Hepatocyte (in vitro differentiated cells): ENCODE data around the gene APBA2. TPM values are rescaled to one million over a fixed set of nuclear protein-coding genes. Genes with fewer than 3 reads are reported as not detected.

Experiments
- DNase-seq: peaks from one replicate; pipeline ENCODE4 v3.0.0-alpha.2; 2016; ENCODE audit warnings: low spot score
- H2AFZ ChIP-seq: fragments of 200-600 bp; sonication (generic); 2 replicates; pipeline ENCODE4 v1.6.0; 2016; ENCODE audit warnings: antibody characterized with exemption, mild to moderate bottlenecking
- H3K27ac ChIP-seq: fragments of 200-600 bp; sonication (generic); 2 replicates; pipeline ENCODE4 v1.5.1; 2016; ENCODE audit warnings: mild to moderate bottlenecking
- H3K27me3 ChIP-seq: fragments of 200-600 bp; sonication (generic); 2 replicates; pipeline ENCODE4 v1.6.1; 2016
- H3K36me3 ChIP-seq: fragments of 200-600 bp; sonication (generic); replicated peaks from 2 replicates; pipeline ENCODE4 v1.5.1; 2016; ENCODE audit warnings: low read depth; ENCODE audit not compliant: insufficient read depth
- H3K4me1 ChIP-seq: fragments of 200-600 bp; sonication (generic); 2 replicates; pipeline ENCODE4 v1.5.1; 2016; ENCODE audit warnings: mild to moderate bottlenecking, moderate library complexity; ENCODE audit not compliant: insufficient read depth
- H3K4me2 ChIP-seq: fragments of 200-600 bp; sonication (generic); 2 replicates; pipeline ENCODE4 v1.6.0; 2016
- H3K4me3 ChIP-seq: fragments of 200-600 bp; sonication (generic); 2 replicates; pipeline ENCODE4 v1.5.1; 2016; ENCODE audit warnings: mild to moderate bottlenecking
- H3K79me2 ChIP-seq: fragments of 200-600 bp; sonication (generic); 2 replicates; pipeline ENCODE4 v1.6.0; 2017; ENCODE audit warnings: mild to moderate bottlenecking
- H3K9me2 ChIP-seq: fragments of 200-600 bp; sonication (generic); replicated peaks from 2 replicates; pipeline ENCODE4 v1.6.0; 2017; ENCODE audit warnings: mild to moderate bottlenecking; ENCODE audit not compliant: insufficient read depth
- H3K9me3 ChIP-seq: fragments of 200-600 bp; sonication (generic); 2 replicates; pipeline ENCODE4 v1.5.1; 2016; ENCODE audit warnings: low read depth, mild to moderate bottlenecking
- H4K20me1 ChIP-seq: fragments of 200-600 bp; sonication (generic); 2 replicates; pipeline ENCODE4 v1.6.0; 2016; ENCODE audit warnings: mild to moderate bottlenecking; ENCODE audit not compliant: insufficient read depth, poor library complexity, severe bottlenecking
- CTCF ChIP-seq: fragments of 200-600 bp; sonication (generic); IDR thresholded peaks from 2 replicates; pipeline ENCODE4 v1.5.1; 2016; ENCODE audit warnings: antibody characterized with exemption, mild to moderate bottlenecking; ENCODE audit not compliant: poor library complexity
- EZH2 ChIP-seq: fragments of 200-600 bp; sonication (generic); IDR thresholded peaks from 2 replicates; pipeline ENCODE4 v1.6.1; 2016; ENCODE audit warnings: antibody characterized with exemption, mild to moderate bottlenecking, borderline replicate concordance
- EZH2phosphoT487 ChIP-seq: fragments of 200-600 bp; sonication (generic); IDR thresholded peaks from one replicate; pipeline ENCODE4 v1.6.1; 2018; ENCODE audit warnings: antibody characterized with exemption, mild to moderate bottlenecking, low read depth, moderate library complexity; ENCODE audit not compliant: unreplicated experiment, severe bottlenecking
- WGBS: methylation state at CpG from one replicate; pipeline ENCODE4 v1.1.6; 2016; ENCODE audit warnings: low lambda C conversion rate; ENCODE audit errors: missing lambda C conversion rate; 5-methylcytosine and 5-hydroxymethylcytosine counted together
- polyA plus RNA-seq: library from polyadenylated mRNA; unstranded; fragments of >200 nt; fragmentation: Nextera tagmentation; extraction: Ambion mirVana; gene quantifications from 2 replicates; pipeline ENCODE4 v1.2.1, GENCODE V29; 2016
- total RNA-seq: library from RNA; depleted of rRNA; stranded (reverse); fragments of >200 nt; gene quantifications from 2 replicates; pipeline ENCODE4 v1.2.3, GENCODE V29; 2014

Gene APBA2
- total and polyA plus RNA-seq, 2 experiments from 2014 or later, result 8.4 to 10.1 TPM

- no peak overlapping the region for H3K27ac ChIP-seq
- no peak for DNase-seq
Observed at GRCh38 chr15:29102911-29103823, 217.4 kb downstream of the APBA2 start.

DNA sequence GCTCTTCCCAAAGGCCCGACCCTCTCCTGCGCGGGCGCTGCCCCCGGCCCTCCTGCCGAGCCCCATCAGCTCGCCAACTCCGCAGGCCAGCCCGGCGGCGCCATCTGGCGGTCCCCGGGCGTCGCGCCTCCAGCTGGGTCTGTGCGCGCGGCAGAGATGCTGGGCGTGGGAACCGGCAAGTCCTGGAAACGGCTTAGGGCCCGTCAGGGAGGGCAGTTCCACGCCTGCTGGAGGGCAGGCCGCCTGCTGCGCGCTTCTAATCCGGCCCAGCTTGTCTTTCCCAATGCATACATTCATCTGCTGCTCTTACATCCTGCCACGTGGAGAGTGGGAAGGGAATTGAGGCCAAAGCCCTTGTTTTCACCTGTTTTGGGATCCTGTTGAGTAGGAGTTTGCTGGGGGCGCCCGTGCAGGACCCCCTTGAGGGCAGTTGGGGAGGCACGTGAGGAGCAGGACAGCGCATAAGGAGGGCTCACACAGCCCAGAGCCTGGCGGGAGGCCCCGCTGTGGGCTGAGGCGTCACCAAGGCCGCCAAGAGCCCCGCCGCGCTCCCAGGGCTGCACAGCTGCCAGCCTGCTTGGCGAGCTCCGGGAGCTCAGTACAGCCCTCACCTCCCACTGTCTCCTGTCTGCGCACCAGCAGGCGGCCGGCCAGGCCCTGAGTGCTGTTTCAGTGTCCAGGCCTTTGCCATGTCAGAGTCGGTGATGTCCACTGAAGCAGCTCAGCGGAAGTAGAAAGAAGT is 218.2 kb downstream of the APBA2 start:
- Histone ChIP-seq H3K36me3 (no peaks in the 10 kb centered on the region), H4K20me1 (no peaks in the 10 kb centered on the region), H3K4me1 (no peaks in the 10 kb centered on the region), H3K4me3 (no peak overlapping the region), H3K27me3 (no peaks in the 10 kb centered on the region), H3K79me2 (no peaks in the 10 kb centered on the region), H3K9me3 (no peaks in the 10 kb centered on the region), H2AFZ (peak overlapping the region; percentile 35), H3K9me2 (no peaks in the 10 kb centered on the region), H3K4me2 (peak overlapping the region; percentile 77), H3K27ac (no peak overlapping the region)
- DNase-seq, result peak; percentile 91
- TF ChIP-seq EZH2 (no peak), CTCF (peak; percentile 92), EZH2phosphoT487 (no peak)
- 35% methylated on average over 46 of the region's 47 CpGs for WGBS

More at GRCh38 chr15:29102911-29103823, 217.4 kb downstream of the APBA2 start:
- Histone ChIP-seq H3K4me2 (peak overlapping the region; percentile 77), H4K20me1 (no peaks in the 10 kb centered on the region), H3K4me3 (no peak overlapping the region), H3K9me2 (no peaks in the 10 kb centered on the region), H3K79me2 (no peaks in the 10 kb centered on the region), H2AFZ (peak overlapping the region; percentile 35), H3K9me3 (no peaks in the 10 kb centered on the region), H3K36me3 (no peaks in the 10 kb centered on the region), H3K27me3 (no peaks in the 10 kb centered on the region), H3K4me1 (no peaks in the 10 kb centered on the region)
- WGBS, result 57% methylated on average over 44 of the region's 51 CpGs
- TF ChIP-seq EZH2phosphoT487 (no peak), EZH2 (no peak), CTCF (no peak)

DNA sequence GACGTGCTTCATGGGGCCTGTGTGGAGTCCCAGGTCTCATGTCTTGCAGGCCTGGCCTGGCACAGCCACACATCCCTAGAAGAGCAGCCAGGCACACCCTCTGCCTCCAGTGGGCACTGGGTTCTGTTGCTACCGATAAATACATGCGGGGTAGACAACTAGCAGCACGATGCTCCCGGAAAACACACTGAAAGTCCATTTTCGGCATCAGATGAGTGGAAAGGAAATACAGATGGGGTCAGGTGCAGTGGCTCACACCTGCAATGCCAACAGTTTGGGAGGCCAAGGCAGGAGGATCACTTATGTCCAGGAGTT is 218.7 kb downstream of the APBA2 start:
- 98% methylated on average over 6 of the region's 6 CpGs for WGBS
- H3K4me3 ChIP-seq, result no peak overlapping the region
- no peaks in the 10 kb centered on the region for H3K79me2 ChIP-seq
- H2AFZ ChIP-seq, result no peak overlapping the region
- H3K9me3 ChIP-seq, result no peaks in the 10 kb centered on the region
- no peaks in the 10 kb centered on the region for H3K36me3 ChIP-seq
- H3K9me2 ChIP-seq, result no peaks in the 10 kb centered on the region
- no peaks in the 10 kb centered on the region for H3K27me3 ChIP-seq
- H3K4me2 ChIP-seq, result no peak overlapping the region
- H4K20me1 ChIP-seq, result no peaks in the 10 kb centered on the region
- TF ChIP-seq EZH2 (no peak), CTCF (no peak), EZH2phosphoT487 (no peak)
- H3K4me1 ChIP-seq, result no peaks in the 10 kb centered on the region
- no peak overlapping the region for H3K27ac ChIP-seq
- DNase-seq, result no peak
